H1 (cell line): ENCODE data around the gene PAX5. TPM values are rescaled to one million over a fixed set of nuclear protein-coding genes. Genes with fewer than 3 reads are reported as not detected.

Source experiments
- CTCF ChIA-PET: fragments of 300-600 bp; sonication (Branson Sonifier 250); formaldehyde crosslinking; loops from one replicate; lab custom pipeline; 2021; ENCODE audit not compliant: partially characterized antibody; lab: Charles Lee
- POLR2A ChIA-PET: fragments of 300-600 bp; sonication (Branson Sonifier 250); formaldehyde crosslinking; loops from one replicate; lab custom pipeline; 2021; ENCODE audit warnings: inconsistent platforms; ENCODE audit not compliant: partially characterized antibody; lab: Charles Lee
- DNase-seq, 2 experiments: peaks; one replicate each; pipeline versions ENCODE4 v3.0.0 to v3.0.0-alpha.2; 2010 to 2022; ENCODE audit warnings: low spot score in 2 of 2, low read depth in 1 of 2, mixed read lengths in 1 of 2
- FAIRE-seq: peaks from 2 replicates; lab custom pipeline; 2011; peaks lifted over from hg19 to GRCh38; lab: Jason Lieb, UNC
- H2AFZ ChIP-seq: 2 replicates; pipeline ENCODE4 v1.8.1; 2012; ENCODE audit warnings: low read length, inconsistent platforms
- H2AK5ac ChIP-seq: 2 replicates; pipeline ENCODE4 v1.6.1; 2013; ENCODE audit warnings: low read depth, low read length
- H2BK120ac ChIP-seq: replicated peaks from 2 replicates; pipeline ENCODE3; 2013; ENCODE audit warnings: low read depth, low read length, inconsistent platforms
- H2BK12ac ChIP-seq: 2 replicates; pipeline ENCODE4 v1.6.1; 2013; ENCODE audit warnings: low read depth, low read length
- H2BK15ac ChIP-seq: 2 replicates; pipeline ENCODE4 v1.6.1; 2013; ENCODE audit warnings: low read length
- H2BK20ac ChIP-seq: 2 replicates; pipeline ENCODE4 v1.6.1; 2013; ENCODE audit warnings: low read length
- H2BK5ac ChIP-seq: 2 replicates; pipeline ENCODE4 v1.6.1; 2013; ENCODE audit warnings: low read depth, low read length
- H3K14ac ChIP-seq: 2 replicates; pipeline ENCODE4 v1.6.1; 2013; ENCODE audit warnings: inconsistent platforms; ENCODE audit not compliant: insufficient read length
- H3K18ac ChIP-seq: 2 replicates; pipeline ENCODE4 v1.6.1; 2013; ENCODE audit warnings: low read length; ENCODE audit errors: extremely low read depth
- H3K23ac ChIP-seq: 2 replicates; pipeline ENCODE4 v1.6.1; 2013; ENCODE audit warnings: inconsistent platforms; ENCODE audit not compliant: insufficient read length
- H3K23me2 ChIP-seq: 2 replicates; pipeline ENCODE4 v1.6.1; 2013; ENCODE audit warnings: low read depth, low read length
- H3K27ac ChIP-seq: 2 replicates; pipeline ENCODE4 v1.6.1; 2011; ENCODE audit warnings: low read depth, low read length, inconsistent platforms
- H3K27me3 ChIP-seq, 4 experiments: replicated peaks in 1 of 4; 1 replicate in 1 of 4; 2 replicates in 3 of 4; pipeline versions ENCODE4 v1.6.1 to v1.8.1; 2011 to 2013; ENCODE audit warnings: low read length in 3 of 4, mild to moderate bottlenecking in 3 of 4, inconsistent platforms in 2 of 4, mixed read lengths in 2 of 4, moderate library complexity in 1 of 4; ENCODE audit not compliant: control insufficient read depth in 3 of 4, insufficient read depth in 3 of 4; ENCODE audit errors: extremely low read depth in 1 of 4
- H3K36me3 ChIP-seq, 4 experiments: 2 replicates each; pipeline versions ENCODE4 v1.6.1 to v1.8.1; 2011 to 2013; ENCODE audit warnings: mild to moderate bottlenecking in 4 of 4, low read length in 3 of 4, moderate library complexity in 2 of 4, control low read depth in 1 of 4, inconsistent platforms in 1 of 4; ENCODE audit not compliant: insufficient read depth in 4 of 4, control insufficient read depth in 2 of 4
- H3K4ac ChIP-seq: replicated peaks from 2 replicates; pipeline ENCODE3; 2013; ENCODE audit warnings: low read length, low read depth, mixed read lengths, inconsistent platforms; ENCODE audit not compliant: insufficient read length
- H3K4me1 ChIP-seq, 4 experiments: replicated peaks in 1 of 4; 1 replicate in 1 of 4; 2 replicates in 3 of 4; pipeline versions ENCODE4 v1.6.1 to v1.8.1; 2011 to 2013; ENCODE audit warnings: low read length in 3 of 4, inconsistent platforms in 2 of 4, mixed read lengths in 1 of 4; ENCODE audit not compliant: insufficient read depth in 4 of 4, control insufficient read depth in 3 of 4
- H3K4me2 ChIP-seq, 2 experiments: 2 replicates each; pipeline versions ENCODE4 v1.6.1 to v1.8.1; 2011 to 2013; ENCODE audit warnings: low read depth in 2 of 2, low read length in 2 of 2, control low read depth in 1 of 2, inconsistent platforms in 1 of 2, mild to moderate bottlenecking in 1 of 2; ENCODE audit not compliant: insufficient read depth in 1 of 2
- H3K4me3 ChIP-seq, 4 experiments: fragments of 200-600, 300-600 bp in 1 of 4; sonication (generic), shearing (Covaris generic), sonication (Bioruptor Twin) in 1 of 4; 2 replicates each; pipeline versions ENCODE4 v1.5.1 to v1.8.1; 2011 to 2016; ENCODE audit warnings: low read length in 4 of 4, low read depth in 3 of 4, control low read depth in 2 of 4, inconsistent platforms in 2 of 4, mild to moderate bottlenecking in 2 of 4, mixed read lengths in 1 of 4, moderate library complexity in 1 of 4; ENCODE audit not compliant: insufficient read depth in 2 of 4; ENCODE audit errors: extremely low read depth in 1 of 4
- H3K56ac ChIP-seq: replicated peaks from 2 replicates; pipeline ENCODE3; 2013; ENCODE audit warnings: low read depth, mild to moderate bottlenecking, mixed read lengths, low read length, inconsistent platforms; ENCODE audit not compliant: insufficient read length
- H3K79me1 ChIP-seq: 2 replicates; pipeline ENCODE4 v1.6.1; 2013; ENCODE audit warnings: low read depth, low read length, control low read depth
- H3K79me2 ChIP-seq, 2 experiments: 2 replicates each; pipeline versions ENCODE4 v1.6.1 to v1.8.1; 2012 to 2013; ENCODE audit warnings: low read length in 2 of 2, mild to moderate bottlenecking in 2 of 2, inconsistent platforms in 1 of 2; ENCODE audit not compliant: insufficient read depth in 2 of 2, control insufficient read depth in 1 of 2
- H3K9ac ChIP-seq, 4 experiments: replicated peaks in 1 of 4; 1 replicate in 1 of 4; 2 replicates in 3 of 4; pipeline versions ENCODE4 v1.6.1 to v1.8.1; 2011 to 2013; ENCODE audit warnings: low read depth in 3 of 4, low read length in 3 of 4, control low read depth in 2 of 4, mild to moderate bottlenecking in 2 of 4, moderate library complexity in 2 of 4, inconsistent platforms in 1 of 4; ENCODE audit errors: extremely low read depth in 1 of 4
- H3K9me3 ChIP-seq, 2 experiments: 2 replicates each; pipeline versions ENCODE4 v1.6.1 to v1.8.1; 2012 to 2013; ENCODE audit warnings: mild to moderate bottlenecking in 2 of 2, moderate library complexity in 2 of 2, control low read depth in 1 of 2, inconsistent platforms in 1 of 2, low read depth in 1 of 2, low read length in 1 of 2, mixed read lengths in 1 of 2; ENCODE audit not compliant: insufficient read depth in 2 of 2
- H4K20me1 ChIP-seq, 2 experiments: replicated peaks in 1 of 2; 2 replicates each; pipeline versions ENCODE3 to v1.8.1; 2011 to 2013; ENCODE audit warnings: inconsistent platforms in 2 of 2, low read length in 2 of 2, mild to moderate bottlenecking in 1 of 2; ENCODE audit not compliant: insufficient read depth in 2 of 2, control insufficient read depth in 1 of 2
- H4K5ac ChIP-seq: 2 replicates; pipeline ENCODE4 v1.6.1; 2013; ENCODE audit warnings: low read length, low read depth, mixed read lengths, inconsistent platforms; ENCODE audit not compliant: insufficient read length
- H4K8ac ChIP-seq: 2 replicates; pipeline ENCODE4 v1.8.0; 2013; ENCODE audit warnings: mild to moderate bottlenecking, moderate library complexity, low read length, inconsistent platforms; ENCODE audit not compliant: insufficient read depth; ENCODE audit errors: extremely low read depth
- H4K91ac ChIP-seq: replicated peaks from 2 replicates; pipeline ENCODE3; 2013; ENCODE audit warnings: low read length, mixed read lengths, inconsistent platforms; ENCODE audit not compliant: insufficient read length
- ATF2 ChIP-seq: IDR thresholded peaks from 2 replicates; pipeline ENCODE4 v1.6.1; 2012; ENCODE audit warnings: low read length, inconsistent platforms
- BACH1 ChIP-seq: IDR thresholded peaks from 2 replicates; pipeline ENCODE4 v1.6.1; 2012; ENCODE audit warnings: low read length, improper control_type of control experiment
- CTCF ChIP-seq, 3 experiments: IDR thresholded peaks; 1 replicate in 2 of 3; 2 replicates in 1 of 3; pipeline versions ENCODE4 v1.5.1 to v1.6.1; 2011; ENCODE audit warnings: low read length in 3 of 3, mild to moderate bottlenecking in 3 of 3, inconsistent platforms in 2 of 3, low read depth in 1 of 3, moderate library complexity in 1 of 3; ENCODE audit not compliant: insufficient read depth in 1 of 3; ENCODE audit errors: control extremely low read depth in 1 of 3
- GTF2F1 ChIP-seq: IDR thresholded peaks from 2 replicates; pipeline ENCODE4 v1.6.1; 2012; ENCODE audit warnings: low read depth, low read length, improper control_type of control experiment, borderline replicate concordance
- HDAC6 ChIP-seq: IDR thresholded peaks from one replicate; pipeline ENCODE4 v1.7.1; 2012; ENCODE audit warnings: low read depth, mild to moderate bottlenecking, inconsistent platforms, low read length, moderate library complexity
- NANOG ChIP-seq: IDR thresholded peaks from 2 replicates; pipeline ENCODE4 v1.6.1; 2011; ENCODE audit warnings: low read length, low read depth, mild to moderate bottlenecking, inconsistent platforms; ENCODE audit not compliant: insufficient read depth, poor library complexity, severe bottlenecking
- RAD21 ChIP-seq, 2 experiments: IDR thresholded peaks in 1 of 2; conservative IDR thresholded peaks in 1 of 2; 2 replicates each; pipeline ENCODE4 v1.6.1; 2011; ENCODE audit warnings: low read depth in 2 of 2, low read length in 2 of 2, improper control_type of control experiment in 1 of 2, inconsistent platforms in 1 of 2, mild to moderate bottlenecking in 1 of 2, moderate library complexity in 1 of 2
- SIX5 ChIP-seq: IDR thresholded peaks from 2 replicates; pipeline ENCODE4 v1.6.1; 2011; ENCODE audit warnings: mild to moderate bottlenecking, low read depth, low read length
- WGBS, 2 experiments: shearing (Covaris generic) in 1 of 2; methylation state at CpG; one replicate each; pipeline versions ENCODE4 v1.1.6 to v1.1.7; 2013 to 2015; ENCODE audit warnings: low lambda C conversion rate in 2 of 2, mixed read lengths in 2 of 2, inconsistent platforms in 1 of 2, low coverage in 1 of 2, missing lambda C conversion rate in 1 of 2; ENCODE audit not compliant: insufficient replicate concordance in 2 of 2, insufficient coverage in 1 of 2, insufficient read length in 1 of 2; ENCODE audit errors: extremely low coverage in 1 of 2, missing lambda C conversion rate in 1 of 2; 5-methylcytosine and 5-hydroxymethylcytosine counted together
- polyA plus RNA-seq, 7 experiments: library from polyadenylated mRNA; depleted of rRNA in 3 of 7; stranded (reverse) in 5 of 7; unstranded in 2 of 7; fragments of >200 nt in 5 of 7; fragments of 200-250 nt in 2 of 7; gene quantifications; 1 replicate in 5 of 7; 2 replicates in 1 of 7; 4 replicates in 1 of 7; pipeline versions ENCODE4 v1.2.1 to v1.2.3, GENCODE V29; 2011 to 2013; ENCODE audit warnings: missing spikeins in 2 of 7, mixed read lengths in 2 of 7
- total RNA-seq: library from RNA; stranded (reverse); fragmentation: NEBNext Ultra II Directional; extraction: Animal tissue kit (Norgen Biotek cat#: 25700); gene quantifications from 2 replicates; pipeline ENCODE4 v1.2.1, GENCODE V29; 2021

The PAX5 gene
- total and polyA plus RNA-seq, 2 of the 8 experiments (the other 6 are each of a cell fraction or from before 2014, with no cell fraction given): 0.29 to 0.43 TPM

GRCh38 chr9:36866840-36867239, 167.2 kb downstream of the PAX5 start:
- CTCF ChIA-PET: interaction anchor here (0.6 to 27.2 kb wide), 22 partner anchors 10 to 497 kb away, joined by 3 to 657 read pairs (median 4); no protein-coding TSS in a partner anchor
- no peak for FAIRE-seq
- TF ChIP-seq CTCF (IDR thresholded peaks at IDR 0.05; ENCODE audit: control extremely low read depth in 1 of 3, insufficient read depth in 1 of 3, low read depth in 1 of 3, low read length in 3 of 3): peak; percentile 40 to 50 (median 44)
- no peak for TF ChIP-seq ATF2
- peak in 1 of 2 experiments; percentile 13; a peak in 2 of 4 replicates for TF ChIP-seq RAD21 (IDR thresholded peaks at IDR 0.05 in 1 of 2, conservative IDR thresholded peaks at IDR 0.05 in 1 of 2; ENCODE audit: low read depth in 2 of 2, low read length in 2 of 2)
- no peak for TF ChIP-seq GTF2F1
- no peak for TF ChIP-seq NANOG
- no peak for TF ChIP-seq SIX5
- TF ChIP-seq HDAC6: no peak
- TF ChIP-seq BACH1: no peak

More at GRCh38 chr9:36866840-36867239, 167.2 kb downstream of the PAX5 start:
- no peak overlapping the region for H3K23ac ChIP-seq
- H3K4me1 ChIP-seq: peaks cover 0 to 15% (median 4%) of the 10 kb centered on the region in 4 experiments; a peak in 6 of 7 replicates
- H4K8ac ChIP-seq: no peak overlapping the region
- peaks cover 3% of the 10 kb centered on the region; the same call in 1 of the 2 replicates for H3K23me2 ChIP-seq
- 0 out of 2 replicates have a peak overlapping the region, but pooled peaks have one; percentile 61 for H2BK15ac ChIP-seq
- H3K18ac ChIP-seq: no peak overlapping the region; the same call in 1 of the 2 replicates
- no peak overlapping the region for H4K91ac ChIP-seq
- no peak overlapping the region for H3K4ac ChIP-seq
- POLR2A ChIA-PET: no interaction called here
- no peak overlapping the region; the same call in 1 of the 2 replicates for H2BK12ac ChIP-seq
- H3K4me2 ChIP-seq: no peak overlapping the region
- H3K79me2 ChIP-seq: no peaks in the 10 kb centered on the region
- H3K56ac ChIP-seq: no peak overlapping the region
- no peak overlapping the region for H2AFZ ChIP-seq
- no peak overlapping the region for H2BK120ac ChIP-seq
- 85% methylated on average over 7 of the region's 7 CpGs; no CpG with 5 or more reads in 1 of the 2 experiments for WGBS, 2 experiments
- no peaks in the 10 kb centered on the region for H3K9me3 ChIP-seq
- no peak overlapping the region for H4K5ac ChIP-seq
- H3K4me3 ChIP-seq: no peak overlapping the region
- DNase-seq: no peak
- no peaks in the 10 kb centered on the region for H3K79me1 ChIP-seq
- H2BK20ac ChIP-seq: 0 out of 2 replicates have a peak overlapping the region, but pooled peaks have one; percentile 61
- peaks cover 0 to 28% (median 21%) of the 10 kb centered on the region in 4 experiments; a peak in 5 of 7 replicates for H3K27me3 ChIP-seq
- H2AK5ac ChIP-seq: no peak overlapping the region
- H3K14ac ChIP-seq: no peak overlapping the region
- no peaks in the 10 kb centered on the region for H3K36me3 ChIP-seq
- H3K9ac ChIP-seq: no peak overlapping the region
- H2BK5ac ChIP-seq: no peak overlapping the region
- no peaks in the 10 kb centered on the region for H4K20me1 ChIP-seq
- H3K27ac ChIP-seq: no peak overlapping the region
